IMR-90 (cell line): ENCODE results near the gene FAM193B. TPM values are rescaled to one million over a fixed set of nuclear protein-coding genes. Genes with fewer than 3 reads are reported as not detected.

Experiments
- ATAC-seq: fragments of 200-7000 bp; cut with Tn5 transposase; 2 replicates; pipeline ENCODE4 v1.9.1; 2020; ENCODE audit warnings: low read depth, mild to moderate bottlenecking, moderate library complexity
- BruUV-seq: library from RNA; stranded (reverse); fragments of 400-500 nt; replicated peaks from 2 replicates; lab custom pipeline; 2021; lab: Mats Ljungman, UMichigan
- CTCF ChIA-PET: fragments of 300-600 bp; formaldehyde crosslinking; extraction: SDS; loops from one replicate; lab custom pipeline; 2021; ENCODE audit warnings: antibody characterized with exemption; lab: Yijun Ruan, JAX
- POLR2A ChIA-PET: fragments of 300-600 bp; sonication (Branson Sonifier 250); formaldehyde crosslinking; loops from one replicate; lab custom pipeline; 2022; ENCODE audit warnings: antibody characterized with exemption; ENCODE audit not compliant: unreplicated experiment; lab: Charles Lee
- DNase-seq: peaks from one replicate; pipeline ENCODE4 v3.0.0; 2013
- H2AFZ ChIP-seq: replicated peaks from 2 replicates; pipeline ENCODE3; 2013; ENCODE audit warnings: low read length, mild to moderate bottlenecking; ENCODE audit not compliant: poor library complexity
- H2AK5ac ChIP-seq: 2 replicates; pipeline ENCODE4 v1.6.1; 2013; ENCODE audit warnings: low read depth, low read length, inconsistent platforms
- H2AK9ac ChIP-seq: replicated peaks from 2 replicates; pipeline ENCODE3; 2013; ENCODE audit warnings: mild to moderate bottlenecking, low read depth, low read length, moderate library complexity; ENCODE audit not compliant: poor library complexity
- H2BK120ac ChIP-seq: 2 replicates; pipeline ENCODE4 v1.6.1; 2013; ENCODE audit warnings: low read depth, low read length, inconsistent platforms
- H2BK15ac ChIP-seq: 3 replicates; pipeline ENCODE4 v1.6.1; 2013; ENCODE audit warnings: low read depth, low read length, inconsistent platforms
- H2BK20ac ChIP-seq: 2 replicates; pipeline ENCODE4 v1.6.1; 2013; ENCODE audit warnings: low read depth, mild to moderate bottlenecking, inconsistent platforms, low read length, moderate library complexity
- H2BK5ac ChIP-seq: 2 replicates; pipeline ENCODE4 v1.6.1; 2013; ENCODE audit warnings: mild to moderate bottlenecking, low read depth, low read length, inconsistent platforms; ENCODE audit not compliant: poor library complexity, severe bottlenecking
- H3K14ac ChIP-seq: replicated peaks from 2 replicates; pipeline ENCODE4 v1.6.1; 2013; ENCODE audit warnings: low read depth, low read length, inconsistent platforms
- H3K18ac ChIP-seq: 2 replicates; pipeline ENCODE4 v1.6.1; 2013; ENCODE audit warnings: low read depth, low read length, control low read depth
- H3K23ac ChIP-seq: 2 replicates; pipeline ENCODE4 v1.6.1; 2013; ENCODE audit warnings: low read depth, low read length, inconsistent platforms
- H3K27ac ChIP-seq: 2 replicates; pipeline ENCODE4 v1.5.1; 2013; ENCODE audit warnings: mild to moderate bottlenecking, control low read depth, low read length; ENCODE audit not compliant: insufficient read depth
- H3K27me3 ChIP-seq: 2 replicates; pipeline ENCODE4 v1.6.1; 2013; ENCODE audit warnings: low read length; ENCODE audit not compliant: control insufficient read depth, insufficient read depth
- H3K36me3 ChIP-seq: 2 replicates; pipeline ENCODE4 v1.6.1; 2013; ENCODE audit warnings: low read length, mixed read lengths; ENCODE audit not compliant: control insufficient read depth, insufficient read depth
- H3K4ac ChIP-seq: 2 replicates; pipeline ENCODE4 v1.6.1; 2013; ENCODE audit warnings: low read depth, low read length, inconsistent platforms
- H3K4me1 ChIP-seq: 2 replicates; pipeline ENCODE4 v1.6.1; 2013; ENCODE audit warnings: low read length, mixed read lengths; ENCODE audit not compliant: control insufficient read depth, insufficient read depth
- H3K4me2 ChIP-seq: 2 replicates; pipeline ENCODE4 v1.6.1; 2013; ENCODE audit warnings: low read depth, mild to moderate bottlenecking, control low read depth, low read length, moderate library complexity
- H3K4me3 ChIP-seq: 2 replicates; pipeline ENCODE4 v1.5.1; 2013; ENCODE audit warnings: low read depth, mild to moderate bottlenecking, control low read depth, low read length, moderate library complexity; ENCODE audit not compliant: insufficient read depth
- H3K56ac ChIP-seq: 2 replicates; pipeline ENCODE4 v1.6.1; 2013; ENCODE audit warnings: low read length, inconsistent platforms; ENCODE audit not compliant: insufficient read depth; ENCODE audit errors: extremely low read depth
- H3K79me1 ChIP-seq, 2 experiments: 2 replicates each; pipeline ENCODE4 v1.6.1; 2013; ENCODE audit warnings: low read length in 2 of 2, inconsistent platforms in 1 of 2, low read depth in 1 of 2
- H3K9ac ChIP-seq: 2 replicates; pipeline ENCODE4 v1.6.1; 2013; ENCODE audit warnings: low read depth, low read length, control low read depth
- H3K9me1 ChIP-seq: 2 replicates; pipeline ENCODE4 v1.6.1; 2013; ENCODE audit warnings: low read length, inconsistent platforms; ENCODE audit not compliant: insufficient read depth
- H3K9me3 ChIP-seq: 2 replicates; pipeline ENCODE4 v1.6.1; 2013; ENCODE audit warnings: low read length; ENCODE audit not compliant: control insufficient read depth, insufficient read depth
- H4K20me1 ChIP-seq: 2 replicates; pipeline ENCODE4 v1.6.1; 2013; ENCODE audit warnings: low read length, inconsistent platforms; ENCODE audit not compliant: insufficient read depth
- H4K5ac ChIP-seq: 2 replicates; pipeline ENCODE4 v1.6.1; 2013; ENCODE audit warnings: mild to moderate bottlenecking, low read depth, low read length, control low read depth
- H4K8ac ChIP-seq, 2 experiments: 2 replicates each; pipeline ENCODE4 v1.6.1; 2013; ENCODE audit warnings: low read depth in 2 of 2, low read length in 2 of 2, control low read depth in 1 of 2, inconsistent platforms in 1 of 2
- H4K91ac ChIP-seq: 2 replicates; pipeline ENCODE4 v1.6.1; 2013; ENCODE audit warnings: low read depth, low read length, inconsistent platforms; ENCODE audit not compliant: insufficient read depth
- BHLHE40 ChIP-seq: fragments of 150-350 bp; IDR thresholded peaks from 2 replicates; pipeline ENCODE4 v1.6.1; 2016; ENCODE audit warnings: mild to moderate bottlenecking, low read depth, low read length
- WGBS, 2 experiments: methylation state at CpG; one replicate each; pipeline versions ENCODE4 v1.1.5 to v1.1.7; 2013; ENCODE audit warnings: missing lambda C conversion rate in 2 of 2; ENCODE audit not compliant: insufficient read length in 1 of 2; ENCODE audit errors: extremely low coverage in 2 of 2; 5-methylcytosine and 5-hydroxymethylcytosine counted together
- dilution Hi-C: fragments of 300-500 bp; cut with HindIII; formaldehyde crosslinking; loops from one replicate; pipeline ENCODE4 v1.14.3; 2018; ENCODE audit warnings: low sequenced_read_pairs; ENCODE audit not compliant: unreplicated experiment
- in situ Hi-C: fragments of 300-500 bp; cut with MboI; formaldehyde crosslinking; loops from 3 replicates; pipeline ENCODE4 v1.14.3; 2019; ENCODE audit warnings: low sequenced_read_pairs, inconsistent platforms, mixed read lengths
- intact Hi-C: fragments of 100-400 bp; cut with micrococcal nuclease; formaldehyde crosslinking; loops from 2 replicates; pipeline ENCODE4 v1.10.0; 2022
- polyA plus RNA-seq, 3 experiments: library from polyadenylated mRNA; depleted of rRNA; stranded (reverse); fragments of >200 nt; gene quantifications; 2 replicates each; pipeline ENCODE4 v1.2.3, GENCODE V29; 2012; ENCODE audit warnings: low replicate concordance in 1 of 3
- total RNA-seq: library from RNA; depleted of rRNA; stranded (reverse); fragments of >200 nt; gene quantifications from 2 replicates; pipeline ENCODE4 v1.2.3, GENCODE V29; 2012
- TF ChIP-seq, protein P1 (sequence below): conservative IDR thresholded peaks from 2 replicates; pipeline ENCODE4 v1.5.1; 2012; ENCODE audit warnings: mild to moderate bottlenecking, low read depth, low read length, improper control_type of control experiment

The FAM193B gene
- total and polyA plus RNA-seq, 2 of the 4 experiments (the other 2 are of a cell fraction): 9.5 to 52.2 TPM

DNA sequence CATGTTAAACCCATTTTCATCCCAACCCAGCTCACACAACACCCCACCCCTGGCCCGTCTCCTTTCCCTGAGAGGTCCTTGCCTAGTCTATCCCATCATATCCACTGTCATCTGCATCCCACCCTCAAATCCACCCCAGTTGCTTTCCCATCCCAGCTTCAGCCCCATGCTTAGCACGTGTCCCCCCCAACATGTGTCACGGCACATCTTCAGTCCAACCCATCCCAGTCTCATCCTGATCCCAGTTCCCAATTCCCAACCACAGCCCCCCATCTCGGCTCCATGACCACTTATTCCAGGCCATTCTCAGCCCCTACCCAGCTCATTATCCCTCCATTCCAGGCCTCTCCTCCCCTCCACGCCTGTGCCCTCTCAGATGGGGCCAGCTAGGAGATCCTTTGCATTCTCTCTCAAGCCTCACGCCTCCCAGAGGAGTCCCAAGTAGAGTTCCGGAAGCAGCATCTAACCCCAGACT is 80.3 kb downstream of the FAM193B start:
- dilution Hi-C loops (no loop called here), in situ Hi-C loops (no loop called here), intact Hi-C loops (no loop called here)
- BruUV-seq: no TSS peak
- H3K27me3 ChIP-seq: no peaks in the 10 kb centered on the region
- H2BK20ac ChIP-seq: peak overlapping the region; percentile 9; the same call in 1 of the 2 replicates
- peaks cover 41% of the 10 kb centered on the region for H3K4me1 ChIP-seq
- H3K9ac ChIP-seq: no peak overlapping the region
- H4K8ac ChIP-seq: peak overlapping the region; percentile 35 to 64; a peak in 3 of 4 replicates
- peak overlapping the region; percentile 67 for H3K4ac ChIP-seq
- H3K4me2 ChIP-seq: peak overlapping the region; percentile 34; the same call in 1 of the 2 replicates
- H2BK120ac ChIP-seq: 0 out of 2 replicates have a peak overlapping the region, but pooled peaks have one; percentile 5
- H2AFZ ChIP-seq: peak overlapping the region; percentile 76
- H3K23ac ChIP-seq: no peak overlapping the region
- ChIA-PET CTCF (no interaction called here), POLR2A (no interaction called here)
- peak overlapping the region; percentile 89 for H2AK9ac ChIP-seq
- DNase-seq (no peak), ATAC-seq (no peak)
- TF ChIP-seq BHLHE40: peak; percentile 38; the same call in 1 of the 2 replicates
- TF ChIP-seq, protein P1, sequence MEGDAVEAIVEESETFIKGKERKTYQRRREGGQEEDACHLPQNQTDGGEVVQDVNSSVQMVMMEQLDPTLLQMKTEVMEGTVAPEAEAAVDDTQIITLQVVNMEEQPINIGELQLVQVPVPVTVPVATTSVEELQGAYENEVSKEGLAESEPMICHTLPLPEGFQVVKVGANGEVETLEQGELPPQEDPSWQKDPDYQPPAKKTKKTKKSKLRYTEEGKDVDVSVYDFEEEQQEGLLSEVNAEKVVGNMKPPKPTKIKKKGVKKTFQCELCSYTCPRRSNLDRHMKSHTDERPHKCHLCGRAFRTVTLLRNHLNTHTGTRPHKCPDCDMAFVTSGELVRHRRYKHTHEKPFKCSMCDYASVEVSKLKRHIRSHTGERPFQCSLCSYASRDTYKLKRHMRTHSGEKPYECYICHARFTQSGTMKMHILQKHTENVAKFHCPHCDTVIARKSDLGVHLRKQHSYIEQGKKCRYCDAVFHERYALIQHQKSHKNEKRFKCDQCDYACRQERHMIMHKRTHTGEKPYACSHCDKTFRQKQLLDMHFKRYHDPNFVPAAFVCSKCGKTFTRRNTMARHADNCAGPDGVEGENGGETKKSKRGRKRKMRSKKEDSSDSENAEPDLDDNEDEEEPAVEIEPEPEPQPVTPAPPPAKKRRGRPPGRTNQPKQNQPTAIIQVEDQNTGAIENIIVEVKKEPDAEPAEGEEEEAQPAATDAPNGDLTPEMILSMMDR: no peak
- peak overlapping the region; percentile 40 for H3K27ac ChIP-seq
- peak overlapping the region; percentile 77 for H4K5ac ChIP-seq
- H3K4me3 ChIP-seq: no peak overlapping the region
- peaks cover 34% of the 10 kb centered on the region for H3K9me1 ChIP-seq
- H3K79me1 ChIP-seq: peaks cover 11 to 36% of the 10 kb centered on the region in 2 experiments; a peak in 3 of 4 replicates
- H3K36me3 ChIP-seq: peaks cover 17% of the 10 kb centered on the region
- peak overlapping the region; percentile 89 for H2AK5ac ChIP-seq
- peak overlapping the region; percentile 25; the same call in 1 of the 3 replicates for H2BK15ac ChIP-seq
- peaks cover 53% of the 10 kb centered on the region for H4K20me1 ChIP-seq
- H3K18ac ChIP-seq: no peak overlapping the region
- peak overlapping the region; percentile 79; the same call in 1 of the 2 replicates for H3K14ac ChIP-seq
- no peak overlapping the region for H3K56ac ChIP-seq
- 41% methylated on average over 4 of the region's 7 CpGs; no CpG with 5 or more reads in 1 of the 2 experiments for WGBS, 2 experiments
- H2BK5ac ChIP-seq: no peak overlapping the region
- no peaks in the 10 kb centered on the region for H3K9me3 ChIP-seq
- H4K91ac ChIP-seq: peak overlapping the region; percentile 60; the same call in 1 of the 2 replicates
